CD4-positive, alpha-beta T cell treated with Interleukin-17A for 1 hour (primary cell): ENCODE measurements around the gene EXOC4.

Experiments
- DNase-seq: peaks from one replicate; pipeline ENCODE4 v3.0.0-alpha.2; 2020

EXOC4 gene

GRCh38 chr7:134114992-134115391 is 862.1 kb downstream of the EXOC4 start:
- no peak for DNase-seq
